GM21526 (cell line): ENCODE results near the gene SPTAN1.
A peak's percentile ranks its signal among the peaks of the same experiment; 100 is the strongest.
"Not testable (repeated sequence)": the region's sequence is repeated elsewhere in the genome, so short reads cannot be mapped to it uniquely, and the experiment has no call there.

Experiments
- ATAC-seq: cut with Tn5 transposase; IDR thresholded peaks from one replicate; pipeline ENCODE4 v1.9.1; 2021; ENCODE audit warnings: moderate library complexity; ENCODE audit not compliant: unreplicated experiment, low FRiP score

SPTAN1 gene

DNA sequence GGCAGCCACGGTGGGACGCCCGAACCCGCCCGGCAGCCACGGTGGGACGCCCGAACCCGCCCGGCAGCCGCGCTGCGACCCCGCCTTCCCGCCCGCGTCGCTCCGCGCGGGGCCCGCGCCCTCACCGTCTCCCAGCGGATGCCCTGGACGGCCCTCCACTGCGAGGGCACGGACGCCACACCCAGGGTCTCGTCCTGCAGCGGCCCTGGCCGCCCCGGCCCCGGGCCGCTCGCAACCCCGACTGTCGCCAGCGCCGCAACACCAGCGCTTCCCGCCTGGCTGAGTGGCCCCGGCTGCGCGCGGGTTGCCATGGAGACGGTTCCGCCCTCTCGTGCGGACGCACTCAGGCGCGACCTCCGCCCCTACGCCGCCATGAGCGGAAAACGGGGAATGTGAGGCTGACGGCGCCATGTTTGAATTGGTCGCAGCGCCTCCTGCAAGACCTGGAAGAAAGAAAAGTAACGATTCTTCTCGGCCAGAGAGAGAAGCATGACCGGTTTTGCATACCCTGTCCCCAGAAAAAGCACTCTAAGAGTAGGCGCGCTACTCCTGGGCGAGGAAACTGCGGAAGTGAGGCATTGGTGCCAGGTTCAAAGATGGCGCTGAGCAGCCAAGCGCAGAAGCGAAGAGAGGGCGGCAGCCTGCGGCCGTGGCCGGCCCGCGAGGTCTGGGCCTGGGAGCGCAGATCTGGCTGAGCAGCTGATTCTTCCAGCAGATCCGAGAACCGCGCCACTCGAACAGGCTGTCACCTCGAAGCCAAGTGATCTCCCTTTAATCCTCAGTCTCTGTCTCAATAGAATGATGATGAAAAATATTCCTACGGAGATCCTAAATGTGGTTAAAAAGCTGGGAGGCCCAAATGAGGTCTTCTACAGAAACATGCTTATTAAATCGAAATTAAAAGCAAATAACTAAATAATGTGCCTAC is 104.3 kb downstream of the SPTAN1 start, which contains the start of gene DYNC2I2:
Gene DYNC2I2, minus strand, starts transcription at position 432 of the 928 bp plus-strand sequence. Its CDS starts 121 bp downstream, at position 311.
- peak; percentile 61 for ATAC-seq

DNA sequence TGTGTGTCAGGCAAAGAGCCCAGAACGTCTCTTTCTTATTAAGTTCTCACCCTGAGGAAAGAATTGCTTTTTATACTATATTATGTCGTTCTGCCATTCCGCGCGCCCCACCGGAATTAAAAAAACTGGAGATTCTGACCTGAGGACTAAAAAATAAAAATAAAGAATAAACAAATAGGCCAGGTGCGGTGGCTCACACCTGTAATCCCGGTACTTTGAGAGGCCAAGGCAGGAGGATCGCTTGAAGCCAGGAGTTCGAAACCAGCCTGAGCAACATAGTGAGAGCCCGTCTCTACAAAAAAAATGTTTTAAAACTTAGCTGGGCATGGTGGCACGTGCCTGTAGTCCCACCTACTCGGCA is 104.9 kb downstream of the SPTAN1 start:
- ATAC-seq, result no peak

DNA sequence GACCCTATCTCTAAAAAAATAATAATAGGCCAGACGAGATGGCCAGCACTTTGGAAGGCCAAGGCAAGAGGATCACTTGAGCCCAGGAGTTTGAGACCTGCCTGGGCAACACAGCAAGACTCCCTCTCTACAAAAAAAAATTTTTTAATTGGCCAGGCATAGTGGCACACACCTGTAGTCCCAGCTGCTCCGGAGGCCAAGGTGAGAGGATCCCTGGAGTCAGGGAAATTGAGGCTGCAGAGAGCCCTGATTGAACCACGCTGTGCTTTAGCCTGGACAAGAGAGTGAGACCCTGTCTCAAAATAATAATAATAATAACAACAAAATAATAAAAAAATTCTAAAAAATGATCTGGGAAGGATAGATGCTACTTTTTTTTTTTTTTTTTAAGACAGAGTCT is 105.4 kb downstream of the SPTAN1 start:
- ATAC-seq, result no peak

DNA sequence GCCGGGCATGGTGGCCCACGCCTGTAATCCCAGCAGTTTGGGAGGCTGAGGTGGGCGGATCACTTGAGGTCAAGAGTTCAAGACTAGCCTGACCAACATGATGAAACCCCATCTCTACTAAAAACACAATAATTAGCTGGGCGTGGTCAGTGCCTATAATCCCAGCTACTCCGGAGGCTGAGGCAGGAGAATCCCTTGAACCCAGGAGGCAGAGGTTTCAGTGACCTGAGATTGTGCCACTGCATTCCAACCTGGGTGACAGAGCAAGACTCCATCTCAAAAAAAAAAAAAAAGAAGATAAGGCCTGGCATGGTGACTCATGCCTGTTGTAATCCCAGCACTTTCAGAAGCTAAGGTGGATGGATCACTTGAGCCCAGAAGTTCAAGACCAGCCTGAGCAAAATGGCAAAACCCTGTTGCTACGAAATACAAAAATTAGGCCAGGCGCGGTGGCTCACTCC is 114.1 kb downstream of the SPTAN1 start:
- not testable (repeated sequence) for ATAC-seq

DNA sequence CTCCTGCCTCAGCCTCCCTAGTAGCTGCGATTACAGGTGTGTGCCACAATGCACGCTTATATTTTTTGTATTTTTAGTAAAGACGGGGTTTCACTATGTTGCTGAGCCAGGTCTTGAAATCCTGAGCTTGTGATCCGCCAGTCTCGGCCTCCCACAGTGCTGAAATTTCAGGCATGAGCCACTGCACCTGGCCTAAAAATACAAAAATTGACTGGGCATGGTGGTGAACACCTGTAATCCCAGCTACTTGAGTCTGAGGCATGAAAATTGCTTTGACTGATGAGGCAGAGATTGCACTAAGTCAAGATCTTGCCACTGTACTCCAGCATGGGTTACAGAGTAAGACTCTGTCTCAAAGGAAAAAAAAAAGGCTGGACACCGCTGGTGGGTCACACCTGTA is 117.4 kb downstream of the SPTAN1 start:
- ATAC-seq, result no peak

DNA sequence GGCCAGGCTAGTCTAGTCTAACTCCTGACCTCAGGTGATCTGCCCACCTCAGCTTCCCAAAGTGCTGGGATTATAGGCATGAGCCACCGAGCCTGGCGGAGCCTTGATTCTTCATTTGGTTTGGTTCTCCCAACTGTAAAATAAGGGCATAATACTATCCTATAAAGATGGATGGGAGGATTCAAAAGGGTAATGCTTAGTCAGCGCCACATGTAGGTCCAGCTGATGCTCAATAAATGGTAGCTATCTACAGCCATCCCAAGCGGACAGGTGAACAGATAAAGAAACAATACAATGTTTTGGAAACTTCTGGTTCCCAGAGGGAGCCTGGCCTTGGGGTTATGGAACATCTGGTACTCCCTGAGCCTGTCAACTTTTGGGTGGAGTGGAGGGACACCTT is 123.0 kb downstream of the SPTAN1 start:
- no peak for ATAC-seq

DNA sequence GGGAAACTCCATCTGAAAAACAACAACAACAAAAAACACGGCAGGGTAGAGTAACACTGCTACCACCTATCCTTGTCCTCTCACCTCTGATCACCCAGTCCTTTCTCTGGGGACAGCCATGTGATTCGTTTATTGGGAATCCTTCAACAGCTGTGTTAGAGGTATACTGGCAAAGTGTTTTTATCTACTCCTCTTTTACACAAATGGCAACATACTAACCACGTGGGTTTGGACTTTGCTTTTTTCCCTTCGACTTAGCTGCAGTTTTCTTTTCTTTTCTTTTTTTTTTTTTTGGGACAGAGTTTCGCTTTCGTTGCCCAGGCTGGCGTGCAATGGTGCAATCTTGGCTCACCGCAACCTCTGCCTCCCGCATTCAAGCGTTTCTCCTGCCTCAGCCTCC is 125.4 kb downstream of the SPTAN1 start:
- no peak for ATAC-seq
